Measurements from ENCODE around the gene GNAZ.
"Not testable (repeated sequence)": the region's sequence is repeated elsewhere in the genome, so short reads cannot be mapped to it uniquely, and the experiment has no call there.

GNAZ gene

DNA sequence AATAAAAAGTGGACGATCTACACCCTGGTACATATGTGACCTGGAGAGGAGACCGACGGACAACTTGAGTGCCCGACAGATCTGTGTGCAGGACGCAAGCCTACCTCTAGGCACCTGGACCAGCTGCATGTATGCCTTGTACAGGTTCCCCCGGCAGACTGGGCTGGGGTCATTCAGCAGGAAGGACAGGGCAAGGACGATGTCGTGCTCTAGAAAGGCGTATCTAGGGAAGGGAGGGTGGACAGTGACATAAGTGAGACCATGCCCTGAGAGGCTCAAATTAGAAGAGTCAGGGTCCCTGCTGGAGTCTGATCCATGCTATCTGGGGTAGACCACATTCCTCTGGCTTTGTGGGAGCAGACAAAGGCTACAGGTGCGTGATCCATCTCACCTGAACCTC lies 63.6 kb downstream of the GNAZ start:
- no peak for DNase-seq (ENCODE audit: low read depth)

DNA sequence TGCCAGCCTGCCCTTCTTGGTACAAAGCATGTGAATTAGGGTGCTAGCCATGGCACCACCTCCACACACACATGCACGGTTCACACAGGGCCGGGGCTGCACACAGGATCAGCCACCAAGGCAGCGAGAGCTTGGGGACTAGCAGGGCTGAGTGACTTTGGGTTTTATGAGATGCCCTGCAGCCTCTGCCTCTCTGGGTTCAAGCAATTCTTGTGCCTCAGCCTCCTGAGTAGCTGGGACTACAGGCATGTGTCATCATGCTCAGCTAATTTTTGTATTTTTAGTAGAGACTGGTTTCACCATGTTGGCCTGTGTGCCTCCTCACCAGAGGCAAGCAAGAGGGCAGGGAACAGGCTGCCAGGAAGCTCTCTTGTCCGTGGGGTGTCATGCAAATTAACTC lies 66.7 kb downstream of the GNAZ start:
- DNase-seq (ENCODE audit: low read depth): not testable (repeated sequence)

DNA sequence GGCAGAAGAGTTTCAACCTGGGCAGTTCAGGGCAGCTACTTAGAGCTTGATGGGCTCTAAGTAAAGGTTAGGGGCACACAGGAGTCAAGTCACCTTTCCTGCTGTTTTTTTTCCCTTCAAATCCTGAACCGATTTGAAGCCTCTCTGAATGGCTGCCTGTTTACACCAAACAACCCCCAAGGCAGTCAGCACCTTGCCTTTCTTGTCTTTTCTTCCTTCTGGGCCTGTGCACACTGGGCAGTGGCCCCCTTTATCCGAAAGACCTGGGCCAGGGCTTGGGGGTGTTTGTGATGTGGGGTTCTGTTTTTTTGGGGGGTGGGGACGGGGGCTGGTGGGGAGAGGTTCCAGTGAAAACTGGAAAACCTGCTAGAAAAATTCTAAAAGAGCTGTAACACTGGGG lies 67.1 kb downstream of the GNAZ start:
- no peak for DNase-seq (ENCODE audit: low read depth)

DNA sequence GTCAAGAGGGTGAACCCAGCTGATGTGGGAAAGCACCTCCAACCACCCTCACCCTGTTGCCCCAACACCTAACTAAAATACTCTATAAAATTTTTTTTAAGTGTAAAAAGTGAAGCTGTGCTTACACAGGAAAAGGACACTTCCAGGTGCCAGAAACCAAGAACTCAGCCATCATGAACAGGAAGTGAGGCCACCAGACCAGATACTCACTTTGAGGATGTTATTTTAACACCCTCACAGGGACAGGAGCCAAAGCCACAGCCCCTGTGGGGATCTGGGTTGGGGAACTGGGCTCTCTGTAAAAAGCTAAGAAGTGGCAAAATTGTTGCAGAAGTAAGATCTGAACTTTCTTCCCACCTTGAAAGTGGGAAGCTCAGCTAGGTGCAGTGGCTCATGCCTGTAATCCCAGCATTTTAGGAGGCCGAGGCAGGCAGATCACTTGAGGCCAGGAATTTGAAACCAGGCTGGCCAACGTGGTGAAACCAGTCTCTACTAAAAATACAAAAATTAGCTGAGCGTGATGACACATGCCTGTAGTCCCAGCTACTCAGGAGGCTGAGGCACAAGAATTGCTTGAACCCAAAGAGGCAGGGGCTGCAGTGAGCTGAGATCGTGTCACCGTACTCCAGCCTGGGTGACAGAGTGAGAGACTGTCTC lies 67.7 kb downstream of the GNAZ start:
- no peak for DNase-seq (ENCODE audit: low read depth)

DNA sequence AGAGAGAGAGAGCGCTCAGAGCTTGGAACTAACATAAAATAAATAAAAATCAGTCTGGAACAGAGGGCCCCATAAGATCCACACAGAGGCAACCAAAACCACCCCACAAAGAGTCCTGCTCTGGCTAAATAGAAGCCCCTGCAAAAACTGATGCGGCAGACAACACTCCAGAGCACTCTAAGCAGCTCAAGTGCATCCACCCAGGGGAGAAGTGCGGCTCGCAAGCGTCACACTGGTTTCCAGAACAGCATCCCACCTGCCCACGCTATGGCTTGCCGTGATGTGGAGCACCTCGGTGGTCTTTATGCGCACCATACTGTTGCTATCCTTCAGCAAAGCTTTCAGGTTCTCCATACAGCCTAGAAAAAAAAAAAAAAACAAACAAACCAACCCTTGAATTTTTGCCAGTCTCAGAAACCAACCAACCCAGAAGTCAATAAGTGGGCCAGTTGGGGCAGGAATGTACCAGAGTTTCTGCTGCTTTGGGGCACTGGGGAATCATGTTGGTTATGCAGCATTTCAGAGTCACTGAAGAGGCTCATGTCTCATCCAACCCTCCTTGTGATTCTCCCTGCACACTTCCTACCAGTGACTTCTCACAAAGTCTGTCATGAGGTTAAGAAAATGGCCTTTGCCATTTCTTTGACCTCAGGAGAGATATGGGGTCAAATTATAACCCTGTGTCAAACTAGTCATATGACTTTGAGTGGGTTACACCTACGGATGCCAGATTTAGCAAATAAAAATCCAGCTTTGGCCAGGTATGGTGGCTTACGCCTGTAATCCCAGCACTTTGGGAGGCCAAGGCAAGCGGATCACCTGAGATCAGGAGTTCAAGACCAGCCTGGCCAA lies 68.5 kb downstream of the GNAZ start:
- no peak for DNase-seq (ENCODE audit: low read depth)

DNA sequence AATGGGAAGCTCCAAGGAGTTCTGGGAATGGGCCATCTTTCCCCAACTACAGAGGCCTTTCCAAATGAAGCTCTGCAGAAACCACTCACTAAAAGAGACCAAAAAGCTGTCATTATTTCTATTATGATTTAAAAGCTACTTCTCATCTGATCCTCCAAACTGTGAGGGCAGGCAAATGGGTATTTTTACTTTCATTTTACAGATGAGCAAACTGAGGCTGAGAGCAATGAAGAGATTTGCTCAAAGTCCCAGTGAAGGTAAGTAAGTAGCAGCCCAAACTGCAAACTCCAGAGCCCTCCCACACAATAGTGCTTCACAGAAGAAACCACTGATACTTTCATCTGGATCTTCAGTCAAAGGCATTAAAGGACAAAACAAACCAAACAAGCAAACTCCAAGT lies 70.1 kb downstream of the GNAZ start:
- no peak for DNase-seq (ENCODE audit: low read depth)

DNA sequence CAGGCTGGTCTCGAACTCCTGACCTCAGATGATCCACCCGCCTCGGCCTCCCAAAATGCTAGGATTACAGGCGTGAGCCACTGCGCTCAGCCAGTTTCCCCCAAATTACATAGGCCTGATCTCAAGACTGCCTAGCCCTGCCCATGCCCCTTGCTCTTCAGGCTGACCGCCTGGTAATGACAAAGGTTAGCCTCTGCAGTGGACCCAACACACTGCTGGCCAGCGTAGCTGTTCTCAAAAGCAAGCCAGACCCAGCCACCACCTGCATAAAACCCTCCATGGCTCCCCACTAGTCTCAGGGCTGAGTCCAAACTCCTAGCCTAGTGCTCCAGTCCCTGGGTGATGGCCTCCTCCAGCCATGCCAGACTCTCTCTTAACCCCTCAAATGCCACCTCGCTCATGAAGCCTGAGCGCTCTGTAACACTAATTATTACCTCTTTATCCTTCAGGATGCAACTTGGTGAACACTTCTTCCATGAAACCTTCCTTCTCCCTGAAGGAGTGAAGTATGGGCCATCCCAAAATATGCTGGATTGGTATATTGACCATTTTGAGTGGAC lies 72.3 kb downstream of the GNAZ start:
- no peak for DNase-seq (ENCODE audit: low read depth)

DNA sequence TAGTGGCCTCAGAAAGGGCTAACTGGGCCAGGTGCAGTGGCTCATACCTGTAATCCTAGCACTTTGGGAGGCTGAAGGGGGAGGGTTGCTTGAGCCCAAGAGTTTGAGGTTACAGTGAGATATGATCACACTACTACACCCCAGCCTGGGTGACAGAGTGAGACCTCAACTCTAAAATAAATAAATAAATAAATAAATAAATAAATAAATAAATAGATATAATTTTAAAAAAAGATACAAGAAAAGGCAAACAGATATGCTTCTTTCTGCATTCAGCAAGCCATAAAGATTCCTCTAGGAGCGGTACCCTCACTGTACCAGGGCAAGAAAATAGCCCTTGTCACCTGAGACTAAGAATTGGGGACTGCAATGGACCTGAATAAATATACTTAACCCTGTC lies 72.8 kb downstream of the GNAZ start:
- DNase-seq (ENCODE audit: low read depth): no peak

DNA sequence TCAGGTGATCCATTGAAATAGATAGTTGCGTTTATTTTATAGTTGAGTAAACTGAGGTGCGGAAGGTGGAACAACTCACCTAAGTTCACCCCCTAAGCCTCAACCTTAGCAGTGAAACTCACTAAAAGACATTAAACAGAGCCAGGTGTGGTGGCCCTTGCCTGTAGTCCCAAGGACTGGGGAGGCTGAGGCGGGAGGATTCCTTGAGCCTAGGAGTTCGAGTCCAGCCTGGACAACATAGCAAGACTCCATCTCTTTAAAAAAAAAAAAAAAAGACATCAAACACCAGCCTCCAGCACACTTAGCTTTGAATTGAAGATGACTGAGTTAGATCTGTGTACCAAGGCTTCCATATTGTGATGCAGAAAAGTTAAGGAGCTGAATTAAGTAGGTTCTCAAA lies 74.1 kb downstream of the GNAZ start:
- no peak for DNase-seq (ENCODE audit: low read depth)

DNA sequence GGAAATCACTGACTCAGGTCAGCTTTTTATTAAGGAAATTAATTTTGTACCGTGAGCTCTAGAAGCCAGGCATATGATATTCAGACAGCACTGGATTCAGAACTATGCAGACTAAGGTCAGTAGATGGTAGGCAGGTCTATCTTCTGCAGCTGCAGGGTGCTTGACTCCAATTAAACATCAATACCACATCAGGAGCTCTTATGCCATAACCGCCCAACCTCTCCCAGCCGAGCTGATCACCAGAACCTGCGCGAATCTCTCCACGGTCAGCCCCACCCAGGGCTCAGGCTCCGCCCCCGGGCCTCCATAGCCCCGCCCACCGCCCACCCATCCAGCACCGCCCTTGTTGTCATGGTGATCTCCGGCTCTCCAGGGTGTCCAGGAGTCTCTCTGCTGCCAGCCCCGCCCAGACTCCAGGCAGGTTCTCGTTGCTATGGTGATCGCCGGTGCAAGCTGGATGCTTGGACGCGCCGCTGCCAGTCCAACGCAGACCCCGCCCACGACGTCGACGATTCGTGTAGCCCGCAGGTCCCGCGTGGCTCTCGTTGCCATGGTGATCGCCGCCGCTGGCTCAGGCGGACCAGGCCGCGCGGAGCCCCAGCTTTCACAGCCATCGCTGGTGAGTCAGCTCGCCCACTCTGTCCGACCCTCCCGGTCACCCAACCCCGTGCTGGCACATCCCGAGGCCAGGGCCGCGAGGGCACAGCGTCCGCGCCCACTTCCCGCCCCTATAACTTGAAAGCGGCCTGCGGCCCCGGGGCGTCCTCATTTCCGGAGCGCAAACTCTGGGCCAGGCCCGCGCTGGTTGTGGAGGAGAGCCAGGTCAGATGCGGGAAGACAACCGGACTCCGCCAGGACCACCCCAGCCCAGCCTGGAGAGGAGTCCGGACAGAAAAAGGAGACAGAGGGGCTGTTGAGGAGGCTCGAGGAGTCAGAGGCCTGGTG lies 74.9 kb downstream of the GNAZ start, which contains the start of gene RAB36:
Gene RAB36, plus strand, starts transcription at position 546 of the 946 bp plus-strand sequence. CDS start 1,140 bp downstream, outside the sequence.
- peak; percentile 96 for DNase-seq (ENCODE audit: low read depth)

DNA sequence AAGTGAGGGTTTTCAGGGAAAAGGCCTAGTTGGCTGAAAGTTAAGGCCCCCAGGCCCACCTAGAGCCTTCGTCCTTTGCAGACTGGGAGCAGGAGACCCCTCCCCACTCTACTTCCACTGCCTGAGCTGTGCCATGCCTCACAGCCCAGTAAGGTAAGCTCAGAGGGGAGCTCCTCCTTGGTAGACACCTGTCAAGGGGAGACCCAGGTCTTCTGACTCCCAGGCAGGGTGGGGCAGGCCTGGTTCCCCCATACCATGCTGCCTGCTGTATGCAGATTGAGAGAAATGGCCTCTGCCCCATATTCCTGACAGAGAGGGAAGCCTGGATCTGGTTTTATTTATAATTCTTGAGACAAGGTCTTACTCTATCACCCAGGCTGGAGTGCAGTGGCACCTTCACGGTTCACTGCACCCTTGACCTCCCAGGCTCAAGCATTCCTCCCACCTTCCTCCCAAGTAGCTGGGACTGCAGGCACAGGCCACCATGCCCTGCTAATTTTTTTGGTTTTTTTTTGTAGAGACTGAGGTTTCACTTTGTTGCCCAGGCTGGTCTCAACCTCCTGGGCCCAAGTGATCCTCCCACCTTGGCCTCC lies 75.7 kb downstream of the GNAZ start:
- no peak for DNase-seq (ENCODE audit: low read depth)

DNA sequence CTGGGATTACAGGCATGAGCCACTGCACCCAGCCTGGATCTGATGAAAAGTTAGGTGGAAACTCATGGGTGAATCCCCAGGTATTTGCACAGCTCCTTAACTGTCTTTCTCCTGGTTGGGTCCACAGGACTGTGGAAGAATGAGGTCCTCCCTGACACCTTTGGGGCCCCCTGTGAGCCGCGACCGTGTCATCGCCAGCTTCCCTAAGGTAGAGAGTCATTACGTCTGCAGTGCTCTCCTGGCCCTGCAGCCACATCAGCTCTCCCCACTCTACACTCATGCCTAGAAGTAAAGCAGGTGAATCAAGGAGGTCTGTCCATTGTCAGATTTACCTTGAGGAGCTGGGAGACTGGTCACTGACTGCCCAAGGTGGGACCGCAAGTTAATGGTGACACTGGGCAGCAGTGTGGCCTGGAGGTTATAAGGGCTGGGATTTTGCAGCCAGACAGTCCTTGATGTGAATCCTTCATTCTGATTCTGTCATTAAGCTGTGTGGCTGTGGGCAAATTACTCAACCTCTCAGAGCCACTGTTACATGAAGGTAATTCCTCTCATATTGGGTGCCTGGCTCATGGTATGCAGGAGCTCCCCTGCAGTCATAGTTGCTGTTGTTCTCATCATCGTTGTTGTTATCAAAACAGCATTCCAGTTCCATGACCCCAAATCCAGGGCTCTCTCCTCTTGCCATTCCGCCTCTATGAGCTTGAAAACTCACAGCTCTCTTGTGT lies 76.3 kb downstream of the GNAZ start:
- no peak for DNase-seq (ENCODE audit: low read depth)

DNA sequence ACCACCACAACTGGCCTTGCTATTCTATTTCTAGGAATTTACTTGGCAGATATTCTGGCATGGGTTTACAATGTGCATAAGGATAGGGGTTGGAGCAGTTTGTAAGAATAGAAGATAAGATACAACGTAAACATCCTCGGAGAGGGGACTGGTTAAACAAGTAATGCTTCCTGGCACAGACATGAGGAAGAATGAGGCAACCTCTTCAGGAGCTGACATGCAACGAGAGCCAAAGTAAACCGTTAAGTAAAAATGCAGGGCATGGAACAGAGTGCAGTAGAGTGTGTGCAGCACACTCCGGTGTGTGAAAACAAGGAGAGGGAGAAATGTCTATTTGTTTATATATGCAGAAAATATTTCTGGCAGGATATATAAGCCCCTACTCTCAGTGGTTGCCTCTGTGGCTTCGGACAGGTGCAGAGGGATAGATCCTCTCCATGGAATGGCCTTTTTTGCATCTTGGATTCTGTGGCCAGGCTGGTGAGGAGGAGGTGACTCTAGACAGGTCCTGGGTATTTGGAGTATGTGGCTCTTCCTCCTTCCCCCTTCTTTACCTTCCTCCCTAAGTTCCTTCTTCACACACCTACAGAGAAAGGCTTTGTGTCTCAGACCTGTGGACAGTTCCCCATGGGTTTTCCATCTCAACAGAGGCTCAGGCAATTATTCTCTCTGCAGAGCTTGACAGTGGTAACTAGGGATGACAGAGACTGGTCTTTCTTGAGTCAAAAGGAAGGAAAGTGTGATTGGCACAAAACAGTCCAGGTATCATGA lies 77.5 kb downstream of the GNAZ start:
- DNase-seq (ENCODE audit: low read depth): no peak

DNA sequence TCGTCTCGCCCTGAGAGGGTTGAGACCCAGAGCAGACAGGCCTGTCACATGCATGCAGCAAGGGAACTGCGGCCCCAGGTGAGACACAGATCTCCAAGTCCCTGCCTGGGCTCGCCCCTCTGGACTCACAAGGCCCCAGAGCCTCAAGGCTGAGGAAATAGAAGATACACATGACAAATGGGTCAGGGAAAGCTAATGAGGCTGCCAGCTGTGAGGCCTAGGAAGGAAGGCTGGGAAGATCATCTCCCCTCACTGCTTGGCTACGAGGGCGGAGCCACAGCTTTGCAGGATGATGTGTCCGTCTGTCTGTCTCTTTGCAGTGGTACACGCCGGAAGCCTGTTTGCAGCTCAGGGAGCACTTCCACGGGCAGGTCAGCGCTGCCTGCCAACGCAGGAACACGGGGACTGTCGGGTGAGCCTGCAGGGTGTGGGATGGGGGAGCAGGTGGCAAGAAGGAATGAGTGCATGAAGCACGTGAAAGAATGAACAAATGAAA lies 79.5 kb downstream of the GNAZ start:
- DNase-seq (ENCODE audit: low read depth): no peak

DNA sequence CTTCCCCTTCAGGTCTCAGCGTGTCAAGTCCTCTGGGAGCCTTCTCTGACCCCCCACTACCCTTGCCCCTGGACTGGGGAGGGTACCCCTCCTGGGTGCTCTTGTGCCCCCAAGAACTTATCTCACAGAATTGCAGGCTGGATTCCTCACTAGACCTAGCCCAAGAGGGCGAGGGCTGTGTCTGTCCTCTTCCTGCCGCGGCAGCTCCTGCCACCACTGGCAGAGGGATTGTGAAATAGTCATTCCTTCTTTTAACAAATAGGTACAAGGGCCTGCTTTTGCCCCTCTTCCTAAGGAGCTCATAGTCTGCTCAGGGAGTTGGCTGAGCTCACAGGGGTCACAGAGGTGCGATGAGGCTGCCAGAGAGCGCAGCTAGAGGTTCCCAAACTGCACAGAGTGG lies 80.4 kb downstream of the GNAZ start:
- no peak for DNase-seq (ENCODE audit: low read depth)

DNA sequence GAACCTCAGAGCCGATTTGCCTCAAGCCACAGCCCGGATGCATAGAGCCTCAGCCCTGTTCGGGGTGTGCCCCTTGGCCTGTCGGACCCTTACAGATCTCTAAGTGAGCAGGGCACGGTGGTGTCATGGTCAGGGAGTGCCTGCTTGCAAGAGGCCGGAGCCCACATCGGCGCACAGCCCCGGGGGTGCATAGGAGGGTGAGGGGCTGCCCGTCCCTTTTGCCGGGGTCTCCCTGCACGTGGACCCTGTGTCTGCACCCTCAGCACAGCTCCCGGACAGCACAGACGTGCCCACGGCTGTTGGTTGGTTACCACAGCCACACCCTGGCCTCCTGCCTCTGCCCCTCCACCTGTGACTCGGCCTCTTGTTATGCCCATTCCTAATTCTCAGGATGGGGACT lies 81.5 kb downstream of the GNAZ start:
- DNase-seq (ENCODE audit: low read depth): no peak

DNA sequence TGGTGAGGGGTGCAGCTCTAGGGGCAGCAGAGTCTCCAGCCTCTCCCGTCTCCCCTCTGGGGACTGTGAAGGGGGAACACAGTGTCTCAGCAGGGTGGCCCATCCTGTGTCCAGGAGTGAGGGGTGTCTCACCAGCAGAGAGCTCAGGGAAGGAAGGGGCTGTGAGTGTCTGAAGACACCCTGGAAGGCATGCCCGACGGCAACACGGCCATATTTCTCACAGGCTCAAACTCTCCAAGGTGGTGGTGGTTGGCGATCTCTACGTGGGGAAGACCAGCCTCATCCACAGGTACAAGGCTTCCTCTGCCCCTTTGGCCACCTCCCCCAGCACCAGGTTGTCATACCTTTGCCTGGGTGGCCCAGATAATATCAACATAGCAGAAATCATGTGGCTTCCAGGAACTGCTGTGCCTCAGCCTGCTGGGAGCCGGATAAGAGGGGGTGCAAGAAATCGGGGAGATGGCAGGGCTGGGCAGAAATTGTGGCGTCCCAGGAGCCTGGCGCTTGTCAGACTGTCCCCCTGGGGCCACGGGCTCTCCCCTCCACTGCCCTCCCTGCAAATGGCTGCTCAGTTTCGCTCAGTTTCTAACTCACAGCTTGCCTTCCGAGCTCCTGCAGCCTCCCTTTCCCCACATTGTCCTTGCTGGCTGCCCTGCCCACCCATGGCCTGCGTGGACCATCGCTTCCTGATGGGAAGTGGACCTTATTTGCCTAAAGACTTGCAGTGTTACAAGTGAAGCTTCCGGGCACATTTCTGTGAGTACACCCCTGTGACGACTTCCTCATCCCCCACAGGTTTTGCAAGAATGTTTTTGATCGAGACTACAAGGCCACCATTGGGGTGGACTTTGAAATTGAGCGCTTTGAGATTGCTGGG lies 82.2 kb downstream of the GNAZ start:
- no peak for DNase-seq (ENCODE audit: low read depth)

DNA sequence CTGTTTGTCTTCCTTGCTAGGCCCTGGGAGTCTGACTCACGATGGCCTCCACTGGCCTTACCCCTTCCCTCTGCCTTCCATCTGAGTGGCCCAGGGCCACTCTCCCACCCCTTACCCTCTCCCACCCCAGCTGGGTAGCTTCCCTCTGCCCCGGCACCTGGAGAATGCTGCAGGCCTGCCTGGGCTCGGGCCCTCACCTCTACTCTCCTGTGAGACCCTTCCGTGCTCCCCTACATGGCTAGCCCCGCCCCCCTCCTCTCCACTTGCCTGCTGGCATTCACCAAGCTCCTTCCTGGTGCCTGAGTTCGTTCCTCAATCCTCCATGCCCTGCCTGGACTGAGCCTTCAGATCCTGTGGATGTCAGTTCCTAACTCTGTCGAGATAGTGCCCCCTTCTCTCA lies 83.7 kb downstream of the GNAZ start:
- no peak for DNase-seq (ENCODE audit: low read depth)

DNA sequence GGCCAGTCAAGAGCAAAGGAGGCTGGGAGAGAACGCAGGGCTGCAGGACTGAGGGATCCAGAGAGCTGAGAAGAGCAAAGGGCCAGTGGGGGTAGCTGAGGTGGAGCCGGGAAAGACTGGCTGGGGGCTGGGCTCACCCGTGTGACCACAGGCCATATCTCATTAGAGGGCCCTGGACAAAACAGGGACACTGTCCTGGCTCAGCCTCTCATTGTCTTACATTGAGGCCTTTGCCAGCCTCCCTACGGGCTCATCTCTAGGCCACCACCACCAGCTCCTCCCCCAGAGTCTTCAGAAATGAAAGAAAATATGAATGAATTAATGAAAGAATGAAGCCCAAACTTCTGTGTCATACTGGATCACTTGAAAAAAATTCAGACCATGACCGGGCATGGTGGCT lies 84.1 kb downstream of the GNAZ start:
- DNase-seq (ENCODE audit: low read depth): no peak
